MCF 10A (cell line): ENCODE data around the gene USP38. TPM values are rescaled to one million over a fixed set of nuclear protein-coding genes. Genes with fewer than 3 reads are reported as not detected.

Source experiments
- BruUV-seq: library from RNA; stranded (reverse); fragments of 400-500 nt; replicated peaks from 2 replicates; lab custom pipeline; 2021; lab: Mats Ljungman, UMichigan
- CTCF ChIA-PET: fragments of 300-600 bp; sonication (Branson Sonifier 250); formaldehyde crosslinking; extraction: SDS; loops from one replicate; lab custom pipeline; 2021; ENCODE audit warnings: antibody characterized with exemption, inconsistent platforms; lab: Yijun Ruan, JAX
- POLR2A ChIA-PET: fragments of 300-600, 350-650 bp; sonication (Branson Sonifier 250); formaldehyde crosslinking; extraction: SDS; loops from one replicate; lab custom pipeline; 2020; ENCODE audit warnings: antibody characterized with exemption, inconsistent platforms; lab: Yijun Ruan, JAX
- DNase-seq: peaks from one replicate; pipeline ENCODE4 v3.0.0-alpha.2; 2018; ENCODE audit not compliant: unreplicated experiment
- H3K27ac Mint-ChIP-seq: one replicate; pipeline ENCODE4 v1.8.0; 2022; ENCODE audit warnings: mild to moderate bottlenecking, low read depth, mixed read lengths; ENCODE audit not compliant: unreplicated experiment
- H3K27me3 Mint-ChIP-seq: one replicate; pipeline ENCODE4 v1.8.0; 2022; ENCODE audit warnings: mixed read lengths; ENCODE audit not compliant: insufficient read depth, unreplicated experiment
- H3K36me3 Mint-ChIP-seq: one replicate; pipeline ENCODE4 v1.8.0; 2022; ENCODE audit warnings: mild to moderate bottlenecking, moderate library complexity, mixed read lengths; ENCODE audit not compliant: insufficient read depth, unreplicated experiment
- H3K4me1 Mint-ChIP-seq: one replicate; pipeline ENCODE4 v1.8.0; 2022; ENCODE audit warnings: mixed read lengths; ENCODE audit not compliant: insufficient read depth, unreplicated experiment
- H3K4me3 Mint-ChIP-seq: one replicate; pipeline ENCODE4 v1.8.0; 2022; ENCODE audit warnings: mild to moderate bottlenecking, moderate library complexity, mixed read lengths; ENCODE audit not compliant: unreplicated experiment
- H3K9me3 Mint-ChIP-seq: one replicate; pipeline ENCODE4 v1.8.0; 2022; ENCODE audit warnings: mixed read lengths; ENCODE audit not compliant: unreplicated experiment
- CTCF ChIP-seq: fragments of 200-600 bp; IDR thresholded peaks from one replicate; pipeline ENCODE4 v1.8.0; 2022; ENCODE audit warnings: antibody characterized with exemption, mild to moderate bottlenecking; ENCODE audit not compliant: unreplicated experiment
- intact Hi-C: fragments of 100-400 bp; cut with micrococcal nuclease; formaldehyde crosslinking; loops from 2 replicates; pipeline ENCODE4 v1.14.1; 2022
- total RNA-seq: library from RNA; stranded (reverse); gene quantifications from 2 replicates; pipeline ENCODE4 v1.2.3, GENCODE V29; 2022

Gene USP38
- total RNA-seq, 1 experiment from 2014 or later: 19.4 TPM

GRCh38 chr4:143250617-143251016 lies 65.9 kb downstream of the USP38 start:
- ChIA-PET POLR2A (interaction anchor here (0.9 to 1.7 kb wide), 5 partner anchors 9 to 87 kb away, joined by 3 to 6 read pairs (median 3); no protein-coding TSS in a partner anchor), CTCF (interaction anchor here (0.6 to 1.1 kb wide), 3 partner anchors 10 to 219 kb away, joined by 3 to 5 read pairs (median 3); no protein-coding TSS in a partner anchor)

GRCh38 chr4:143251348-143251747 lies 66.6 kb downstream of the USP38 start:
- TF ChIP-seq CTCF: no peak
- Mint-ChIP-seq H3K4me1 (peaks cover 37% of the 10 kb centered on the region), H3K4me3 (no peak overlapping the region), H3K27me3 (no peaks in the 10 kb centered on the region), H3K9me3 (peaks cover 3% of the 10 kb centered on the region), H3K27ac (no peak overlapping the region), H3K36me3 (peaks cover 15% of the 10 kb centered on the region)
- intact Hi-C loops: no loop called here
- ChIA-PET CTCF (interaction anchor here (0.6 to 1.1 kb wide), 4 partner anchors 11 to 218 kb away, joined by 3 to 5 read pairs (median 3); no protein-coding TSS in a partner anchor), POLR2A (interaction anchor here (0.9 to 1.7 kb wide), 4 partner anchors 10 to 87 kb away, joined by 3 to 6 read pairs (median 4); no protein-coding TSS in a partner anchor)
- BruUV-seq: no TSS peak
- peak; percentile 41 for DNase-seq

More at GRCh38 chr4:143250617-143251016, 65.9 kb downstream of the USP38 start:
- no TSS peak for BruUV-seq
- TF ChIP-seq CTCF: no peak
- Mint-ChIP-seq H3K4me1 (peaks cover 35% of the 10 kb centered on the region), H3K27ac (no peak overlapping the region), H3K27me3 (no peaks in the 10 kb centered on the region), H3K36me3 (peaks cover 15% of the 10 kb centered on the region), H3K9me3 (peaks cover 5% of the 10 kb centered on the region), H3K4me3 (no peak overlapping the region)
- DNase-seq: no peak
- intact Hi-C loops: no loop called here

GRCh38 chr4:143251779-143252178 lies 67.1 kb downstream of the USP38 start:
- ChIA-PET CTCF (interaction anchor here (0.7 to 1.1 kb wide), 2 partner anchors 123 to 155 kb away, joined by 3 read pairs; no protein-coding TSS in a partner anchor), POLR2A (interaction anchor here (1.7 kb wide), 1 partner anchor 10 kb away, joined by 6 read pairs; no protein-coding TSS in a partner anchor)
- H3K4me3 Mint-ChIP-seq: no peak overlapping the region
- H3K36me3 Mint-ChIP-seq: peaks cover 15% of the 10 kb centered on the region
- no peaks in the 10 kb centered on the region for H3K27me3 Mint-ChIP-seq
- BruUV-seq: no TSS peak
- H3K27ac Mint-ChIP-seq: no peak overlapping the region
- peaks cover 42% of the 10 kb centered on the region for H3K4me1 Mint-ChIP-seq
- no peaks in the 10 kb centered on the region for H3K9me3 Mint-ChIP-seq
- TF ChIP-seq CTCF: no peak
- intact Hi-C loops: no loop called here
- DNase-seq: peak; percentile 77

- CTCF ChIA-PET: interaction anchor here (1.3 to 1.6 kb wide), 3 partner anchors 10 to 52 kb away, joined by 3 to 5 read pairs (median 5); no protein-coding TSS in a partner anchor
- peak; percentile 24 for DNase-seq
Observed at GRCh38 chr4:143252478-143252877, 67.8 kb downstream of the USP38 start.

More at GRCh38 chr4:143252478-143252877, 67.8 kb downstream of the USP38 start:
- intact Hi-C loops: no loop called here
- Mint-ChIP-seq H3K4me1 (peaks cover 43% of the 10 kb centered on the region), H3K4me3 (no peak overlapping the region), H3K27ac (no peak overlapping the region), H3K9me3 (no peaks in the 10 kb centered on the region), H3K36me3 (peaks cover 15% of the 10 kb centered on the region), H3K27me3 (no peaks in the 10 kb centered on the region)
- TF ChIP-seq CTCF: no peak
- POLR2A ChIA-PET: interaction anchor here (0.8 to 1.6 kb wide), 7 partner anchors 25 to 123 kb away, joined by 3 to 8 read pairs (median 3); partner anchors contain the start of gene GAB1
- BruUV-seq: no TSS peak
